ENCODE results near the gene PEX16. TPM values are rescaled to one million over a fixed set of nuclear protein-coding genes. Genes with fewer than 3 reads are reported as not detected.

The PEX16 gene
- total RNA-seq, 1 experiment from 2014 or later = 33.2 TPM

GRCh38 chr11:45915446-45915845 is 2.2 kb downstream of the PEX16 start:
- peaks cover 6 to 15% of the 10 kb centered on the region in 2 experiments for H3K4me1 ChIP-seq (ENCODE audit: control insufficient read depth in 1 of 2, insufficient read depth in 2 of 2, low read length in 2 of 2)
- DNase-seq (ENCODE audit: low read depth, low spot score) = no peak
- H4K20me1 ChIP-seq (ENCODE audit: insufficient read depth) = no peaks in the 10 kb centered on the region
- no peak overlapping the region for H2AFZ ChIP-seq (ENCODE audit: low read depth, low read length, poor library complexity, severe bottlenecking)
- no peak overlapping the region for H3K4me2 ChIP-seq (ENCODE audit: low read length)
- H3K9me3 ChIP-seq (ENCODE audit: control insufficient read depth in 1 of 2, insufficient read depth in 1 of 2, low read depth in 1 of 2, low read length in 2 of 2) = no peaks in the 10 kb centered on the region
- no peak overlapping the region for H3K9ac ChIP-seq (ENCODE audit: low read length)
- CTCF ChIA-PET = no interaction called here
- no peaks in the 10 kb centered on the region for H3K27me3 ChIP-seq (ENCODE audit: insufficient read depth, low read length)
- RAD21 ChIA-PET (ENCODE audit: low non-redundant PET in 1 of 2, low total read pairs in 2 of 2, uncharacterized antibody in 2 of 2, unreplicated experiment in 2 of 2) = no interaction called here
- intact Hi-C loops (cut with micrococcal nuclease) = no loop called here
- H3K79me2 ChIP-seq (ENCODE audit: insufficient read depth, low read length) = peaks cover 13% of the 10 kb centered on the region
- TF ChIP-seq EZH2 (IDR thresholded peaks at IDR 0.05) = no peak
- TF ChIP-seq SRF (IDR thresholded peaks at IDR 0.05; ENCODE audit: low read depth) = no peak
- TF ChIP-seq SP1 (IDR thresholded peaks at IDR 0.05; ENCODE audit: low read depth) = no peak
- no peak for TF ChIP-seq CEBPB (IDR thresholded peaks at IDR 0.05; ENCODE audit: low read depth)
- no peak for TF ChIP-seq EZH2phosphoT487 (IDR thresholded peaks at IDR 0.05; ENCODE audit: borderline replicate concordance)
- TF ChIP-seq ZBTB33 (IDR thresholded peaks at IDR 0.05; ENCODE audit: extremely low read depth, insufficient replicate concordance, low read length) = no peak
- TF ChIP-seq POLR2A (IDR thresholded peaks at IDR 0.05; ENCODE audit: borderline replicate concordance, extremely low read depth, insufficient read depth, insufficient read length) = no peak
- TF ChIP-seq ZNF274 (IDR thresholded peaks at IDR 0.05; ENCODE audit: low read depth, low read length) = no peak
- TF ChIP-seq ZFX (IDR thresholded peaks at IDR 0.05) = no peak
- TF ChIP-seq CBX3 (IDR thresholded peaks at IDR 0.05; ENCODE audit: low read depth) = no peak
- no peak for TF ChIP-seq YY1 (IDR thresholded peaks at IDR 0.05; ENCODE audit: extremely low read depth, insufficient replicate concordance, low read depth, low read length)
- H3K36me3 ChIP-seq (ENCODE audit: control insufficient read depth in 1 of 2, insufficient read depth in 2 of 2, low read length in 2 of 2) = peaks cover 0 to 3% of the 10 kb centered on the region in 2 experiments; a peak in 2 of 4 replicates
- H3K9me2 ChIP-seq (ENCODE audit: insufficient read depth) = no peaks in the 10 kb centered on the region
- POLR2A ChIA-PET = no interaction called here
- ATAC-seq = no peak
- BruUV-seq (replicated peaks) = no TSS peak
- no peak overlapping the region for H3K27ac ChIP-seq (ENCODE audit: low read depth, low read length)
- H3K4me3 ChIP-seq (replicated peaks in 1 of 2; ENCODE audit: low read depth in 1 of 2, low read length in 2 of 2) = no peak overlapping the region
